H9 (cell line): ENCODE data around the gene PALS2. TPM values are rescaled to one million over a fixed set of nuclear protein-coding genes. Genes with fewer than 3 reads are reported as not detected.

Source experiments
- DNase-seq: peaks from one replicate; pipeline ENCODE4 v3.0.0-alpha.2; 2017
- H2AFZ ChIP-seq: one replicate; pipeline ENCODE4 v1.6.1; 2013; ENCODE audit warnings: mild to moderate bottlenecking, low read length, control low read depth, moderate library complexity
- H2AK5ac ChIP-seq: 2 replicates; pipeline ENCODE4 v1.6.1; 2013; ENCODE audit warnings: low read length, control low read depth, mixed read lengths; ENCODE audit not compliant: insufficient read length
- H2BK120ac ChIP-seq: one replicate; pipeline ENCODE4 v1.6.1; 2013; ENCODE audit warnings: low read depth, mild to moderate bottlenecking, low read length, control low read depth, inconsistent platforms; ENCODE audit not compliant: poor library complexity, severe bottlenecking
- H2BK12ac ChIP-seq: 2 replicates; pipeline ENCODE4 v1.6.1; 2013; ENCODE audit warnings: low read length, control low read depth, mixed read lengths, low read depth; ENCODE audit not compliant: insufficient read length
- H2BK15ac ChIP-seq: 2 replicates; pipeline ENCODE4 v1.6.1; 2013; ENCODE audit warnings: low read depth, low read length, control low read depth
- H2BK20ac ChIP-seq: one replicate; pipeline ENCODE4 v1.6.1; 2013; ENCODE audit warnings: low read depth, mild to moderate bottlenecking, low read length, control low read depth, inconsistent platforms; ENCODE audit not compliant: poor library complexity, severe bottlenecking
- H2BK5ac ChIP-seq: 2 replicates; pipeline ENCODE4 v1.6.1; 2013; ENCODE audit warnings: low read length, control low read depth, mixed read lengths; ENCODE audit not compliant: insufficient read length
- H3K14ac ChIP-seq: 2 replicates; pipeline ENCODE4 v1.6.1; 2013; ENCODE audit warnings: low read length, control low read depth; ENCODE audit not compliant: insufficient read depth
- H3K18ac ChIP-seq: 2 replicates; pipeline ENCODE4 v1.6.1; 2013; ENCODE audit warnings: low read depth, mild to moderate bottlenecking, mixed read lengths, low read length, control low read depth; ENCODE audit not compliant: insufficient read length
- H3K23ac ChIP-seq: 2 replicates; pipeline ENCODE4 v1.6.1; 2013; ENCODE audit warnings: low read length, control low read depth, mixed read lengths, low read depth; ENCODE audit not compliant: insufficient read length
- H3K23me2 ChIP-seq: 2 replicates; pipeline ENCODE4 v1.6.1; 2013; ENCODE audit warnings: low read depth, mild to moderate bottlenecking, mixed read lengths, low read length, control low read depth; ENCODE audit not compliant: insufficient read length, poor library complexity, severe bottlenecking
- H3K27ac ChIP-seq: 2 replicates; pipeline ENCODE4 v1.5.1; 2013; ENCODE audit warnings: low read length, control low read depth, mixed read lengths, low read depth; ENCODE audit not compliant: insufficient read length
- H3K27me3 ChIP-seq: 2 replicates; pipeline ENCODE4 v1.6.1; 2013; ENCODE audit warnings: low read length, control low read depth, inconsistent platforms; ENCODE audit not compliant: insufficient read depth
- H3K4ac ChIP-seq: 2 replicates; pipeline ENCODE4 v1.6.1; 2013; ENCODE audit warnings: low read depth, mild to moderate bottlenecking, control low read depth, inconsistent platforms, low read length, moderate library complexity
- H3K4me1 ChIP-seq: 2 replicates; pipeline ENCODE4 v1.6.1; 2013; ENCODE audit warnings: low read length, control low read depth, inconsistent platforms; ENCODE audit not compliant: insufficient read depth
- H3K4me2 ChIP-seq: 2 replicates; pipeline ENCODE4 v1.6.1; 2013; ENCODE audit warnings: low read length, control low read depth, mixed read lengths; ENCODE audit not compliant: insufficient read length, insufficient read depth
- H3K56ac ChIP-seq: 2 replicates; pipeline ENCODE4 v1.6.1; 2013; ENCODE audit warnings: low read depth, mild to moderate bottlenecking, mixed read lengths, low read length, control low read depth; ENCODE audit not compliant: insufficient read length
- H3K79me1 ChIP-seq: 2 replicates; pipeline ENCODE4 v1.6.1; 2013; ENCODE audit warnings: low read depth, mild to moderate bottlenecking, moderate library complexity, low read length, control low read depth, inconsistent platforms; ENCODE audit not compliant: insufficient read depth, poor library complexity, severe bottlenecking
- H3K79me2 ChIP-seq: 2 replicates; pipeline ENCODE4 v1.6.1; 2013; ENCODE audit warnings: low read length, control low read depth, inconsistent platforms; ENCODE audit not compliant: insufficient read depth
- H3K9ac ChIP-seq: 2 replicates; pipeline ENCODE4 v1.6.1; 2013; ENCODE audit warnings: low read length, control low read depth, mixed read lengths; ENCODE audit not compliant: insufficient read length; ENCODE audit errors: extremely low read depth
- H3K9me3 ChIP-seq: one replicate; pipeline ENCODE4 v1.6.1; 2013; ENCODE audit warnings: low read depth, low read length, inconsistent platforms; ENCODE audit not compliant: control insufficient read depth
- H3T11ph ChIP-seq: one replicate; pipeline ENCODE4 v1.6.1; 2013; ENCODE audit warnings: mild to moderate bottlenecking, low read length, control low read depth, inconsistent platforms
- H4K20me1 ChIP-seq: one replicate; pipeline ENCODE4 v1.6.1; 2013; ENCODE audit not compliant: control insufficient read depth, insufficient read length, insufficient read depth
- H4K5ac ChIP-seq: 2 replicates; pipeline ENCODE4 v1.6.1; 2013; ENCODE audit warnings: low read depth, mild to moderate bottlenecking, mixed read lengths, low read length, control low read depth; ENCODE audit not compliant: insufficient read length
- H4K8ac ChIP-seq: replicated peaks from 2 replicates; pipeline ENCODE4 v1.6.1; 2013; ENCODE audit warnings: low read length, control low read depth, mixed read lengths, low read depth; ENCODE audit not compliant: insufficient read length
- H4K91ac ChIP-seq: 2 replicates; pipeline ENCODE4 v1.6.1; 2013; ENCODE audit warnings: low read depth, mild to moderate bottlenecking, moderate library complexity, mixed read lengths, low read length, control low read depth; ENCODE audit not compliant: insufficient read length
- H3K27ac Mint-ChIP-seq, 3 experiments: 2 replicates in 2 of 3; 3 replicates in 1 of 3; pipeline ENCODE4 v1.8.0; 2020 to 2021; ENCODE audit warnings: mixed read lengths in 3 of 3, mild to moderate bottlenecking in 1 of 3, moderate library complexity in 1 of 3
- H3K27me3 Mint-ChIP-seq: 2 replicates; pipeline ENCODE4 v1.8.0; 2021; ENCODE audit warnings: low read depth, mild to moderate bottlenecking, moderate library complexity, mixed read lengths
- H3K36me3 Mint-ChIP-seq, 3 experiments: 2 replicates in 2 of 3; 3 replicates in 1 of 3; pipeline ENCODE4 v1.8.0; 2020 to 2021; ENCODE audit warnings: low read depth in 3 of 3, mixed read lengths in 3 of 3; ENCODE audit not compliant: insufficient read depth in 1 of 3
- H3K4me1 Mint-ChIP-seq, 2 experiments: 2 replicates each; pipeline ENCODE4 v1.8.0; 2020; ENCODE audit warnings: mixed read lengths in 2 of 2
- H3K4me3 Mint-ChIP-seq, 2 experiments: 2 replicates in 1 of 2; 3 replicates in 1 of 2; pipeline ENCODE4 v1.8.0; 2020 to 2021; ENCODE audit warnings: mild to moderate bottlenecking in 2 of 2, mixed read lengths in 2 of 2, moderate library complexity in 1 of 2
- H3K9me3 Mint-ChIP-seq, 2 experiments: 2 replicates in 1 of 2; 3 replicates in 1 of 2; pipeline ENCODE4 v1.8.0; 2020; ENCODE audit warnings: mild to moderate bottlenecking in 2 of 2, mixed read lengths in 2 of 2, moderate library complexity in 1 of 2
- WGBS: extraction: QIAGEN DNeasy Blood & Tissue Kit; methylation state at CpG from one replicate; pipeline ENCODE4 v1.1.7; 2013; ENCODE audit warnings: missing lambda C conversion rate, low lambda C conversion rate, mixed read lengths; ENCODE audit not compliant: insufficient read length; ENCODE audit errors: extremely low coverage; 5-methylcytosine and 5-hydroxymethylcytosine counted together
- total RNA-seq: library from RNA; stranded (reverse); gene quantifications from 2 replicates; pipeline ENCODE4 v1.2.1, GENCODE V29; 2021
- TF ChIP-seq, protein P1 (sequence below): fragments of 200-600 bp; sonication (generic); conservative IDR thresholded peaks from 3 replicates; pipeline ENCODE4 v1.8.0; 2021; ENCODE audit warnings: antibody characterized with exemption, mild to moderate bottlenecking

The PALS2 gene
- total RNA-seq, 1 experiment from 2014 or later: 63.1 TPM

- H3K4me1 Mint-ChIP-seq: peaks cover 56 to 62% of the 10 kb centered on the region in 2 experiments
- peaks cover 15% of the 10 kb centered on the region; the same call in 1 of the 2 replicates for H3K4me1 ChIP-seq
- H2BK120ac ChIP-seq: no peak overlapping the region
- no peaks in the 10 kb centered on the region for H3K9me3 ChIP-seq
- no peak overlapping the region for H3K9ac ChIP-seq
- H3K36me3 Mint-ChIP-seq: peaks cover 0 to 4% (median 0%) of the 10 kb centered on the region in 3 experiments; a peak in 3 of 7 replicates
- H3K27ac Mint-ChIP-seq: no peak overlapping the region
- H2AFZ ChIP-seq: no peak overlapping the region
- no peak overlapping the region for H2BK15ac ChIP-seq
- no peak overlapping the region for H3K27ac ChIP-seq
- H3K79me1 ChIP-seq: no peaks in the 10 kb centered on the region
- no peak overlapping the region for H2AK5ac ChIP-seq
- no peak overlapping the region for H3K4me3 Mint-ChIP-seq
- no peak overlapping the region for H4K8ac ChIP-seq
- H3K56ac ChIP-seq: no peak overlapping the region
- no peak overlapping the region for H3K18ac ChIP-seq
- no peak overlapping the region for H3K4me2 ChIP-seq
- H4K5ac ChIP-seq: no peak overlapping the region
- H3K79me2 ChIP-seq: peaks cover 9% of the 10 kb centered on the region; the same call in 1 of the 2 replicates
- WGBS: no CpG with 5 or more reads among the region's 2 CpGs
- no peak overlapping the region for H2BK5ac ChIP-seq
- H3K27me3 ChIP-seq: no peaks in the 10 kb centered on the region; the same call in 1 of the 2 replicates
- H3K4ac ChIP-seq: no peak overlapping the region
- TF ChIP-seq, protein P1, sequence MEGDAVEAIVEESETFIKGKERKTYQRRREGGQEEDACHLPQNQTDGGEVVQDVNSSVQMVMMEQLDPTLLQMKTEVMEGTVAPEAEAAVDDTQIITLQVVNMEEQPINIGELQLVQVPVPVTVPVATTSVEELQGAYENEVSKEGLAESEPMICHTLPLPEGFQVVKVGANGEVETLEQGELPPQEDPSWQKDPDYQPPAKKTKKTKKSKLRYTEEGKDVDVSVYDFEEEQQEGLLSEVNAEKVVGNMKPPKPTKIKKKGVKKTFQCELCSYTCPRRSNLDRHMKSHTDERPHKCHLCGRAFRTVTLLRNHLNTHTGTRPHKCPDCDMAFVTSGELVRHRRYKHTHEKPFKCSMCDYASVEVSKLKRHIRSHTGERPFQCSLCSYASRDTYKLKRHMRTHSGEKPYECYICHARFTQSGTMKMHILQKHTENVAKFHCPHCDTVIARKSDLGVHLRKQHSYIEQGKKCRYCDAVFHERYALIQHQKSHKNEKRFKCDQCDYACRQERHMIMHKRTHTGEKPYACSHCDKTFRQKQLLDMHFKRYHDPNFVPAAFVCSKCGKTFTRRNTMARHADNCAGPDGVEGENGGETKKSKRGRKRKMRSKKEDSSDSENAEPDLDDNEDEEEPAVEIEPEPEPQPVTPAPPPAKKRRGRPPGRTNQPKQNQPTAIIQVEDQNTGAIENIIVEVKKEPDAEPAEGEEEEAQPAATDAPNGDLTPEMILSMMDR: no peak
- H3K23ac ChIP-seq: no peak overlapping the region
- H2BK20ac ChIP-seq: no peak overlapping the region
- peaks cover 0 to 3% of the 10 kb centered on the region in 2 experiments; a peak in 2 of 5 replicates for H3K9me3 Mint-ChIP-seq
- no peak for DNase-seq
- H2BK12ac ChIP-seq: no peak overlapping the region
- H4K91ac ChIP-seq: no peak overlapping the region
- H3K14ac ChIP-seq: no peak overlapping the region
- no peak overlapping the region for H3T11ph ChIP-seq
- H3K23me2 ChIP-seq: peaks cover 11% of the 10 kb centered on the region
- no peaks in the 10 kb centered on the region for H4K20me1 ChIP-seq
- H3K27me3 Mint-ChIP-seq: peaks cover 27% of the 10 kb centered on the region
Observed at GRCh38 chr7:24570983-24571382, 2.3 kb upstream of the PALS2 start.
